H9 (cell line): Measurements from ENCODE around the gene SORCS2. TPM values are rescaled to one million over a fixed set of nuclear protein-coding genes. Genes with fewer than 3 reads are reported as not detected.

Experiments used
- DNase-seq: peaks from one replicate; pipeline ENCODE4 v3.0.0-alpha.2; 2017
- H2AFZ ChIP-seq: one replicate; pipeline ENCODE4 v1.6.1; 2013; ENCODE audit warnings: mild to moderate bottlenecking, low read length, control low read depth, moderate library complexity
- H2AK5ac ChIP-seq: 2 replicates; pipeline ENCODE4 v1.6.1; 2013; ENCODE audit warnings: low read length, control low read depth, mixed read lengths; ENCODE audit not compliant: insufficient read length
- H2BK120ac ChIP-seq: one replicate; pipeline ENCODE4 v1.6.1; 2013; ENCODE audit warnings: low read depth, mild to moderate bottlenecking, low read length, control low read depth, inconsistent platforms; ENCODE audit not compliant: poor library complexity, severe bottlenecking
- H2BK12ac ChIP-seq: 2 replicates; pipeline ENCODE4 v1.6.1; 2013; ENCODE audit warnings: low read length, control low read depth, mixed read lengths, low read depth; ENCODE audit not compliant: insufficient read length
- H2BK15ac ChIP-seq: 2 replicates; pipeline ENCODE4 v1.6.1; 2013; ENCODE audit warnings: low read depth, low read length, control low read depth
- H2BK20ac ChIP-seq: one replicate; pipeline ENCODE4 v1.6.1; 2013; ENCODE audit warnings: low read depth, mild to moderate bottlenecking, low read length, control low read depth, inconsistent platforms; ENCODE audit not compliant: poor library complexity, severe bottlenecking
- H2BK5ac ChIP-seq: 2 replicates; pipeline ENCODE4 v1.6.1; 2013; ENCODE audit warnings: low read length, control low read depth, mixed read lengths; ENCODE audit not compliant: insufficient read length
- H3K14ac ChIP-seq: 2 replicates; pipeline ENCODE4 v1.6.1; 2013; ENCODE audit warnings: low read length, control low read depth; ENCODE audit not compliant: insufficient read depth
- H3K18ac ChIP-seq: 2 replicates; pipeline ENCODE4 v1.6.1; 2013; ENCODE audit warnings: low read depth, mild to moderate bottlenecking, mixed read lengths, low read length, control low read depth; ENCODE audit not compliant: insufficient read length
- H3K23ac ChIP-seq: 2 replicates; pipeline ENCODE4 v1.6.1; 2013; ENCODE audit warnings: low read length, control low read depth, mixed read lengths, low read depth; ENCODE audit not compliant: insufficient read length
- H3K23me2 ChIP-seq: 2 replicates; pipeline ENCODE4 v1.6.1; 2013; ENCODE audit warnings: low read depth, mild to moderate bottlenecking, mixed read lengths, low read length, control low read depth; ENCODE audit not compliant: insufficient read length, poor library complexity, severe bottlenecking
- H3K27ac ChIP-seq: 2 replicates; pipeline ENCODE4 v1.5.1; 2013; ENCODE audit warnings: low read length, control low read depth, mixed read lengths, low read depth; ENCODE audit not compliant: insufficient read length
- H3K27me3 ChIP-seq: 2 replicates; pipeline ENCODE4 v1.6.1; 2013; ENCODE audit warnings: low read length, control low read depth, inconsistent platforms; ENCODE audit not compliant: insufficient read depth
- H3K4ac ChIP-seq: 2 replicates; pipeline ENCODE4 v1.6.1; 2013; ENCODE audit warnings: low read depth, mild to moderate bottlenecking, control low read depth, inconsistent platforms, low read length, moderate library complexity
- H3K4me1 ChIP-seq: 2 replicates; pipeline ENCODE4 v1.6.1; 2013; ENCODE audit warnings: low read length, control low read depth, inconsistent platforms; ENCODE audit not compliant: insufficient read depth
- H3K4me2 ChIP-seq: 2 replicates; pipeline ENCODE4 v1.6.1; 2013; ENCODE audit warnings: low read length, control low read depth, mixed read lengths; ENCODE audit not compliant: insufficient read length, insufficient read depth
- H3K56ac ChIP-seq: 2 replicates; pipeline ENCODE4 v1.6.1; 2013; ENCODE audit warnings: low read depth, mild to moderate bottlenecking, mixed read lengths, low read length, control low read depth; ENCODE audit not compliant: insufficient read length
- H3K79me1 ChIP-seq: 2 replicates; pipeline ENCODE4 v1.6.1; 2013; ENCODE audit warnings: low read depth, mild to moderate bottlenecking, moderate library complexity, low read length, control low read depth, inconsistent platforms; ENCODE audit not compliant: insufficient read depth, poor library complexity, severe bottlenecking
- H3K79me2 ChIP-seq: 2 replicates; pipeline ENCODE4 v1.6.1; 2013; ENCODE audit warnings: low read length, control low read depth, inconsistent platforms; ENCODE audit not compliant: insufficient read depth
- H3K9ac ChIP-seq: 2 replicates; pipeline ENCODE4 v1.6.1; 2013; ENCODE audit warnings: low read length, control low read depth, mixed read lengths; ENCODE audit not compliant: insufficient read length; ENCODE audit errors: extremely low read depth
- H3K9me3 ChIP-seq: one replicate; pipeline ENCODE4 v1.6.1; 2013; ENCODE audit warnings: low read depth, low read length, inconsistent platforms; ENCODE audit not compliant: control insufficient read depth
- H3T11ph ChIP-seq: one replicate; pipeline ENCODE4 v1.6.1; 2013; ENCODE audit warnings: mild to moderate bottlenecking, low read length, control low read depth, inconsistent platforms
- H4K20me1 ChIP-seq: one replicate; pipeline ENCODE4 v1.6.1; 2013; ENCODE audit not compliant: control insufficient read depth, insufficient read length, insufficient read depth
- H4K5ac ChIP-seq: 2 replicates; pipeline ENCODE4 v1.6.1; 2013; ENCODE audit warnings: low read depth, mild to moderate bottlenecking, mixed read lengths, low read length, control low read depth; ENCODE audit not compliant: insufficient read length
- H4K8ac ChIP-seq: replicated peaks from 2 replicates; pipeline ENCODE4 v1.6.1; 2013; ENCODE audit warnings: low read length, control low read depth, mixed read lengths, low read depth; ENCODE audit not compliant: insufficient read length
- H4K91ac ChIP-seq: 2 replicates; pipeline ENCODE4 v1.6.1; 2013; ENCODE audit warnings: low read depth, mild to moderate bottlenecking, moderate library complexity, mixed read lengths, low read length, control low read depth; ENCODE audit not compliant: insufficient read length
- H3K27ac Mint-ChIP-seq, 3 experiments: 2 replicates in 2 of 3; 3 replicates in 1 of 3; pipeline ENCODE4 v1.8.0; 2020 to 2021; ENCODE audit warnings: mixed read lengths in 3 of 3, mild to moderate bottlenecking in 1 of 3, moderate library complexity in 1 of 3
- H3K27me3 Mint-ChIP-seq: 2 replicates; pipeline ENCODE4 v1.8.0; 2021; ENCODE audit warnings: low read depth, mild to moderate bottlenecking, moderate library complexity, mixed read lengths
- H3K36me3 Mint-ChIP-seq, 3 experiments: 2 replicates in 2 of 3; 3 replicates in 1 of 3; pipeline ENCODE4 v1.8.0; 2020 to 2021; ENCODE audit warnings: low read depth in 3 of 3, mixed read lengths in 3 of 3; ENCODE audit not compliant: insufficient read depth in 1 of 3
- H3K4me1 Mint-ChIP-seq, 2 experiments: 2 replicates each; pipeline ENCODE4 v1.8.0; 2020; ENCODE audit warnings: mixed read lengths in 2 of 2
- H3K4me3 Mint-ChIP-seq, 2 experiments: 2 replicates in 1 of 2; 3 replicates in 1 of 2; pipeline ENCODE4 v1.8.0; 2020 to 2021; ENCODE audit warnings: mild to moderate bottlenecking in 2 of 2, mixed read lengths in 2 of 2, moderate library complexity in 1 of 2
- H3K9me3 Mint-ChIP-seq, 2 experiments: 2 replicates in 1 of 2; 3 replicates in 1 of 2; pipeline ENCODE4 v1.8.0; 2020; ENCODE audit warnings: mild to moderate bottlenecking in 2 of 2, mixed read lengths in 2 of 2, moderate library complexity in 1 of 2
- CTCF ChIP-seq: fragments of 200-600 bp; sonication (generic); conservative IDR thresholded peaks from 3 replicates; pipeline ENCODE4 v1.8.0; 2021; ENCODE audit warnings: antibody characterized with exemption, mild to moderate bottlenecking
- WGBS: extraction: QIAGEN DNeasy Blood & Tissue Kit; methylation state at CpG from one replicate; pipeline ENCODE4 v1.1.7; 2013; ENCODE audit warnings: missing lambda C conversion rate, low lambda C conversion rate, mixed read lengths; ENCODE audit not compliant: insufficient read length; ENCODE audit errors: extremely low coverage; 5-methylcytosine and 5-hydroxymethylcytosine counted together
- total RNA-seq: library from RNA; stranded (reverse); gene quantifications from 2 replicates; pipeline ENCODE4 v1.2.1, GENCODE V29; 2021

Gene SORCS2
- total RNA-seq, 1 experiment from 2014 or later: 0.57 TPM

GRCh38 chr4:7217039-7217438 is 24.7 kb downstream of the SORCS2 start:
- H3K4me1 ChIP-seq: no peaks in the 10 kb centered on the region
- no peak overlapping the region for H3K56ac ChIP-seq
- no peak overlapping the region for H4K91ac ChIP-seq
- H3K9me3 Mint-ChIP-seq: peaks cover 10 to 16% of the 10 kb centered on the region in 2 experiments; a peak in 4 of 5 replicates
- no peak overlapping the region for H2BK5ac ChIP-seq
- H3K18ac ChIP-seq: no peak overlapping the region
- no peaks in the 10 kb centered on the region for H3K27me3 ChIP-seq
- no peak overlapping the region for H3K4ac ChIP-seq
- no peak overlapping the region for H3K4me3 Mint-ChIP-seq
- H4K20me1 ChIP-seq: no peaks in the 10 kb centered on the region
- no peak for DNase-seq
- no peak overlapping the region for H3K4me2 ChIP-seq
- no peaks in the 10 kb centered on the region for H3K23me2 ChIP-seq
- H3K79me1 ChIP-seq: no peaks in the 10 kb centered on the region
- no peak overlapping the region for H2BK12ac ChIP-seq
- no peak overlapping the region for H2BK15ac ChIP-seq
- H4K8ac ChIP-seq: no peak overlapping the region
- peaks cover 1% of the 10 kb centered on the region for H3K27me3 Mint-ChIP-seq
- H2AFZ ChIP-seq: no peak overlapping the region
- no peak overlapping the region for H2BK120ac ChIP-seq
- TF ChIP-seq CTCF: no peak
- H3K14ac ChIP-seq: no peak overlapping the region; the same call in 1 of the 2 replicates
- no CpG with 5 or more reads among the region's 9 CpGs for WGBS
- no peak overlapping the region for H2AK5ac ChIP-seq
- no peak overlapping the region for H2BK20ac ChIP-seq
- no peaks in the 10 kb centered on the region for H3K4me1 Mint-ChIP-seq
- no peak overlapping the region for H3K27ac ChIP-seq
- no peaks in the 10 kb centered on the region for H3K9me3 ChIP-seq
- H3T11ph ChIP-seq: no peak overlapping the region
- no peak overlapping the region for H3K27ac Mint-ChIP-seq
- no peak overlapping the region for H3K23ac ChIP-seq
- H3K79me2 ChIP-seq: no peaks in the 10 kb centered on the region
- H3K36me3 Mint-ChIP-seq: peaks cover 0 to 9% (median 0%) of the 10 kb centered on the region in 3 experiments; a peak in 4 of 7 replicates
- H4K5ac ChIP-seq: no peak overlapping the region
- H3K9ac ChIP-seq: no peak overlapping the region
